ENCODE results near the gene F3. TPM values are rescaled to one million over a fixed set of nuclear protein-coding genes. Genes with fewer than 3 reads are reported as not detected.
"Not testable (repeated sequence)": the region's sequence is repeated elsewhere in the genome, so short reads cannot be mapped to it uniquely, and the experiment has no call there.

Gene F3
- 3.8 and 4.2 TPM in 2 replicates for total RNA-seq (2014; rRNA removed; shearing (Covaris generic))
- 2.2 and 12.7 TPM in 2 replicates for polyA plus RNA-seq (2014; cell fraction: nucleus; rRNA removed)

DNA sequence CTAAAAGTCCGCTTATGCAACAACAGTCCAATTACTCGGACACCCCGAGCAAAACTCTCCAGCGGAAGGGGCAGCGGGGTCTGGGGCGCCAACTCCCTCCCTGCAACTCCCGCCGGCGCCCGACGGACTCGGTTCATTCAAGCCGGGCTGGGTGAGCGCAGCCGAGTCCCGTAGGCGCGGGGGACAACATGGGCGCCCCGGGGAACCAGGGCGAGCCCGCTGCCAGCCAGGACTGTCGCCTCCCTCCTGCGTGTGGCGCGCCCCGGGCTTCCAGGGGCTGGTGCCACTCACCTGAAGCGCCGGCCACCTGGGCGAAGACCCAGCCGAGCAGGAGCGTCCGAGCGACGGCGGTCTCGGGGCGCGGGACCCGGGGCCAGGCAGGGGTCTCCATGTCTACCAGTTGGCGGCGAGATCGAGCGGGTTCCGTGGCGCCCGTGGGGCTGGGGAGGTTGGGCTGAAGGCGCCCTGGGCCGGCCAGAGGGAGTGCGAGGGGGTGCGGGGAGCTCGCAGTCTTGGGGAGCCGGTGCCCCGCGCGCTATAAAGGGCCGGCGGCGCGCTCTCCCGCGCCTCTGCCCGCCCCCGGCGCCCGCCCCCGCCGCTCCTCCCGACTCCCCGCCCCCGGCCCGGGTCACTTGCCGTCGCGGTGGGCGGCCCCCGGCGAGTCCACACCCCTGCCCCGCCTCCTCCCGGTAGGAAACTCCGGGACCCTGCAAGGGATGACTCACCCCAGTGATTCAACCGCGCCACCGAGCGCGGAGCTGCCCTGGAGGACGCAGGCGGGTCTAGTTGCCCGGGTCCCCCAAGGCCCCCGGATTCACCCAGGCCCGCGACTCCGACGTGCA is at the start of gene F3:
Gene F3 (minus strand): TSS at position 514 of the 842 bp plus-strand sequence. CDS start 123 bp downstream, at position 391.
- peak; percentile 76 for DNase-seq (ENCODE audit: extremely low read depth, low read depth)

DNA sequence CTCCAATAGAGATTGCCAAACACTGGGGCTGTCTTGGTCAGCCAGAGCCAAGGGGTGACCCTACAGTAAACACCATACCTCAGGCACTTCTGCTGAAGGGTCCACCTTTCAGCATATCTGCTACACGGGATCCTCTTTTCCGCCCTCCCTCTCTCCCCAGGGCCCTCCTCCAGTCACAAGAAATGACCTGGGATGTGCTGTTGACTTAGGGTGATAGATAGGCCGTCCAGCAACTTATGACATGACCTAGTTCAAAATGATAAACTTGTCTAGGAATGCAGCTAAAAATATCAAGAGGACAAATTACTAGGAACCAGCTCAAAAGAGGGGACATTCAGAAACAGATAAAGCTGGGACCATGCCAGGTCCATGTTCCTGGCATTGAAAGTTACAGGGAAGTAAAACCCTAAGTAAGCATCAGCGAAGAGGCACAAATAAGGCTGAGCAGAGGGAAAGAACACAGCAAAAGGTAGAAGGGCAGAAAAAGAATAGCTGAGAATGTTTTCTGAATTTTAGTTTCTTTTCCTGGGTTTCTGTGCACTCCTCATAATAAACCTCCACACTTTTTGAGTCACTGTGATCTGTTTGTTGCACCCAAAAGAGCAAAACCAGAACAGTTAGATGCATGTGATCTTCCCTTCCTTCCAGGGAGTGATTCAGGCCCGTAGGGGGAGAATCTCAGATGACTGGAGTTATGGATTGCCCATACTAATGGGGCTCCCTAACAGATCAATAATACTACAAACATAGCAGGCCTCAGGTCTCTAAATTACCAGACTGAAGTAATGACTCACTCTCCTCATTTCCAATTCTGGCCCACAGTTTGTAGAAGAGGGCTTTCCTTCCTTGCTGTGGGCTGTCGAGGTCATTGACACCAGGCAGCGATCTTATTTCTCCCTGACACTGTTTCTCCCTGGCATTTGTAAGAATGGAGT is 48.9 kb upstream of the F3 start:
- no peak for DNase-seq (ENCODE audit: extremely low read depth, low read depth)

DNA sequence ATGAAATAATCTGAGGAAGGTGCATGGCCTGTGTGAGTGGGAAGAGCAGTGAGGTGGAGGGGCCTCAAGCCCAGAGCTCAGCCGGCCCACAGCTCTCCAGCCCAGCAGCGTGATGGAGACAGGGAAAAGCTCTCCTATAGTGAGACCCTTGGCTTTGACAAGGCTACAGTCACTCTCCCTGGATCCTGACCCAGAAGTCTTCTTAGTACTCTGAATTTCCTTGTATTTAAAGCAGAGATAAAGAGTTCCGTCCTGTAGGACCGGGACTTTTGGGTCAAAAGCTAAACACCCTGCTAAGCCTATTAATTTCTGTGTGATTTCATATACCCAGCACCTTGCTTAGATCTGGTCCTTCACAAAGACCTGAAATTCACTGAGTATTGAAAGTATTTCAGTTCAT is 48.2 kb upstream of the F3 start:
- no peak for DNase-seq (ENCODE audit: extremely low read depth, low read depth)

DNA sequence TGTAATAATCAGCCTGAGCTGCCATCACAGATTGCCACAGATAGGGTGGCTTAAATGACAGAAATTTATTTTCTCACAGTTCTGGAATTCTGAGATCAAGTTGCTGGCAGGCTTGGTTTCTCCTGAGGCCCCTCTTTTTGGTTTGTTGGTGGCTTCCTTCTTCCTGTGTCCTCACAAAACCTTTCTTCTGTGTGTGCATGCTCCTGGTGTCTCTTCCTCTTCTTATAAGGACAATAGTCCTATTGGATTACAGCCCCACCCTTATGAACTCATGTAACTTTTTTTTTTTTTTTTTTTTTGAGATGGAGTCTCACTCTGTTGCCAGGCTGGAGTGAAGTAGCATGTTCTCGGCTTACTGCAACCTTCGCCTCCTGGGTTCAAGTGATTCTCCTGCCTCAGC is 41.0 kb upstream of the F3 start:
- DNase-seq (ENCODE audit: extremely low read depth, low read depth): no peak

DNA sequence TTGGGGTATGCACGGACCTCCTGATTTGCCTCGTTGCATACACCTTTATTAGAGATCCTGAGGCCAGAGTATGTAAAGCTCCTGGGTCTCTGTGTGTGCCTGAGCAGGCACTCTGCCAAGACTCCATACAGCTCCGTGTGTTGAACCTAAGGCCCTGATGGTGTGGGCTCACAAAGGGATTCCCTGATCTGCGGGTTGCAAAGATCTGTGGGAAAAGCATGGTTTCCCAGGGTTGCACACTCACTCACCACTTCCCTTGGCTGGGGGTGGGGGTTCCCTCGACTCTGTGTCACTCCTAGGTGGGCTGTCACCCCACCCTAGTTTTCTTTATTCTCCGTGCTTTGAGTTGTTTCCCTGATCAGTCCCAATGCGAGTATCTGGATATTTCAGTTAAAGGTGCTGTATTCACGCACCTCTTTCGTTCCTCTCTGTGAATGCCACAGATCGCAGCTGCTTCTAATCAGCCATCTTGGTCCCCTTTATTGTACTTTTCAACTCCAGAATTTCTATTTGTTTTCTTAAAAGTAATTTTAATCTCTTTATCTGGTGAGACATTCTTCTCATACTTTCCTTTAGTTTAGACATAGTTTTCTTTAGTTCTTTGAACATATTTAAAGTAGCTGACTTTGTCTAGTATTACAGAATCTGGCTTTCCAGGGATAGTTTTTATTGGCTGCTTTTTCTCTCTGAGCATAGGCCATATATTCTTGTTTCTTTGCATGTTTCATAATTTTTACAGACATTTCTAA is 39.0 kb upstream of the F3 start:
- DNase-seq (ENCODE audit: extremely low read depth, low read depth): no peak

DNA sequence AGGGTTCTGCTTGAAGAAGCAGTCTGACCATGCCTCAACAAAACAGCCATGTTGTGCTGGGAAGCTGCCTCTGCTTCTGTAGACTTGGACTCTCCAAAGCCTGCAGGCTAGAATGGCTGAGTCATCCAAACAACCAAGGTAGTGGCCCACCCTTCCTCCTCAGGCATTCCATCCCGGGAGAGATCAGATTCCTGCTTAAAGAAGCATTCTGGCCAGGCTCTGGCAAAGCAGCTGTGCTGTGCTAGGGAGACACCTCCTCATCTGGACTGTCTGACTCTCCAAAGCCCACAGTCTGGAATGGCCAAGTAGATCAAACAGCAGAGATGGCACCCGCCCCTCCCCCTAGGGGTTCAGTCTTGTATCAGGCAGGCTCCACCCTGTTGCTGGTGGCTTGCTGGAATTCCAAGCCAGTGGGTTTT is 38.3 kb upstream of the F3 start:
- peak; percentile 58 for DNase-seq (ENCODE audit: extremely low read depth, low read depth)

DNA sequence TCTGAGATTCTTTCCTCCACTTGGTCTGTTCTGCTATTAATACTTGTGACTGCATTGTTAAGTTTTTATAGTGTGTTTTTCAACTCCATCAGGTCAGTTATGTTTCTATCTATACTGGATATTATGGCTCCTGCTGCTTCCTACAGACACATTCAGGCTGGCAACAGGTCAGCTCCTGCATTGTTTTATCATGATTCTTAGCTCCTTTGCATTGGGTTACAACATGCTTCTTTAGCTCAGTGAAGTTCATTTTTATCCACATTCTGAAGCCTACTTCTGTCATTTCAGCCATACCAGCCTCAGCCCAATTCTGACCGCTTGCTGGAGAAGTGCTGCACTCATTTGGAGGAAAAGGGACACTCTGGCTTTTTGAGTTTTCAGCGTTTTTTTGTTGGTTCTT is 37.3 kb upstream of the F3 start:
- DNase-seq (ENCODE audit: extremely low read depth, low read depth): no peak

DNA sequence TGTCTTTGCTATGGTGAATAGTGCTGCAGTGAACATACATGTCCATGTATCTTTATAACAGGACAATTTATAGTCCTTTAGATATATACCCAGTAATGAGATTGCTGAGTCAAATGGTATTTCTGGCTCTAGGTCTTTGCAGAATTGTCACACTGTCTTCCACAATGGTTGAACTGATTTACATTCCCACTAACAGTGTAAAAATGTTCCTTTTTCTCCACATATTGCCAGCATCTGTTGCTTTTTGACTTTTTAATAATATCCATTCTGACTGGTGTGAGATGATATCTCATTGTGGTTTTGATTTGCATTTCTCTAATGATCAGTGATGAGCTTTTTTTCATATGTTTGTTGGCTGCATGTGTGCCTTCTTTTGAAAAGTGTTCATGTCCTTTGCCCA is 32.4 kb upstream of the F3 start:
- DNase-seq (ENCODE audit: extremely low read depth, low read depth): not testable (repeated sequence)

DNA sequence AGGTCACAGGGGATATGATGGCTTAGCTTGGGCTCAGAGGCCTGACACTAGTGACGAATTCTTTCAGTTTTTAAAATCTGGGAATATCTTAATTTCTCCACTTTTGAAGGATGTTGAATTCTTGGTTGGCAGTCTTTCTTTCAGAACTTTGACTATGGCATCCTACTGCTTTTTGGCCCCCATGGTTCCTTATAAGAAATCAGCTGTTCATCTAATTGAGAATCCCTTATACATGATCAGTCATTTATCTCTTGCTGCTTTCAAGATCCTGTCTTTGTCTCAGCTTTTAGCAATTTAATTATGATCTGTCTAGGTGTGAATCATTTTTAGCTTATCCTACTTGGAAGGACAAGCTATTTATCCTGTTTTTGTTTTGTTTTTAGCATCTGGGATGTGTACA is 31.2 kb upstream of the F3 start:
- DNase-seq (ENCODE audit: extremely low read depth, low read depth): no peak

DNA sequence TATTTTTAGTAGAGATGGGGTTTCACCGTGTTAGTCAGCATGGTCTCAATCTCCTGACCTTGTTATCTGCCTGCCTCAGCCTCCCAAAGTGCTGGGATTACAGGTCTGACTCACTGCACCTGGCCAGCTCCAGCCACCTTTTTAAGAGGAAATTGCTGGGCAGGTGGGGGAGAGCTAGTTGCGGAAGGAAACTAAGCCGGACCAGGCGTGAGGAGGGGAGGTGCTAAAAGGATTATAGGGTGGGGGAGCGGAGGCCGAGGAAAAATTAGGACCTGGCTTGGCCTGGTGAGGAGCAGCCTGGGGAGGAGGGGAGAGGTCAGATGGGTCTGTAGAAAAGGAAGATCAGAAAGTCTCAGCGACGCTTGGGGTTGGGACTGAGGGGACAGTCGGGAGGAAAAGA is 29.4 kb upstream of the F3 start:
- not testable (repeated sequence) for DNase-seq (ENCODE audit: extremely low read depth, low read depth)

DNA sequence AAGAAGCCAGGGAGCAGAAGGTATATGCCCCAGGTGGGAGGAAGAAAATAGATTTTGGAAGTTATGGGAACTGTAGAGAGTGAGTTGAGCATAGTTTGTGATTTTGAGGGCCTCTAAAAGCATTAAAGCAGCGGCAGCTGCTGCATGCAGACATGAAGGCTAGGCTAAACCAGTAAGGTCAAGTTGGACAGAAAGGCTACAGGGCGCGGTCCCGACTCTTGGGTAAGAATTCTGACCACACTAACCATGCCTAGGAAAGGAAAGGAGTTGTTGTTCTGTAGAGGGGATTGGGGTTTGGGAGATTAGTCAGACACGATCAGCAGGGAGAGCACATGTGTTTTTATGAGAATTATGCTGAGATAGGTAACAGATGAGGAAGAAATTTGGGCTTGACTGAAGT is 27.2 kb upstream of the F3 start:
- DNase-seq (ENCODE audit: extremely low read depth, low read depth): not testable (repeated sequence)

DNA sequence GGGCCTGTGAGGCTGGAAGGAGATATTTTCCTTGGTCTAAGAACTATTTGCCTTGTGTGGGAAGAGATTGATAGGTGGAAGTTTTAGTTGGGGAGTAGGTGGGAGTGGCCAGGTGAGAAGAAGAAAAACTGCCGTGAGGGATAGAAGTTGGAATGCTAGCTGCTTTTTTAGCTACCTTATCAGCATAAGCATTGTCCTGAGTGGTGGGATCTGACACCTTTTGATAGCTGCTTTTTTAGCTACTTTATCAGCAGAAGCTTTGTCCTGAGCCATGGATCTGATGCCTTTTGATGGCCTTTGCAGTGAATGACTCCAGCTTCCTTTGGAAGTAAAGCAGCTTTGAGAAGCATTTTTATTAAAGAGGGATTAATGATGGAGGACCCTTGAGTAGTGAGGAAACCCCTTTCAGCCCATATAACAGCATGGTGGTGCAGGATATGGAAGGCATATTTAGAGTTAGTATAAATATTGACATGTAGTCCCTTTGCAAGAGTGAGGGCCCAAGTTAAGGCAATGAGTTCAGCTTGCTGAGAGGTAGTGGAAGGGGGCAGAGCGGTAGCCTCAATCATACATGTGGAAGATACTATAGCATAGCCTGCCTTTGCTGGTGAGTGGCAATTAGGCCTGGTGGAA is 26.5 kb upstream of the F3 start:
- not testable (repeated sequence) for DNase-seq (ENCODE audit: extremely low read depth, low read depth)

DNA sequence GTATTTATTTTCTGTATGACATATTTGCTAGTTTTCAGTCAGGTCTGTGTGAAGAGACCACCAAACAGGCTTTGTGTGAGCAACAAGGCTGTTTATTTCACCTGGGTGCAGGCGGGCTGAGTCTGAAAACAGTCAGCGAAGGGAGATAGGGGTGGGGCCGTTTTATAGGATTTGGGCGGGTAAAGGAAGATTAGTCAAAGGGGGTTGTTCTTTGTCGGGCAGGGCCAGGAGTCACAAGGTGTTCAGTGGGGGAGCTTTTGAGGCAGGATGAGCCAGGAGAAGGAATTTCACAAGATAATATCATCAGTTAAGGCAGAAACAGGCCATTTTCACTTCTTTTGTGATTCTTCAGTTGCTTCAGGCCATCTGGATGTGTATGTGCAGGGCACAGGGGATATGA is 24.9 kb upstream of the F3 start:
- DNase-seq (ENCODE audit: extremely low read depth, low read depth): not testable (repeated sequence)

DNA sequence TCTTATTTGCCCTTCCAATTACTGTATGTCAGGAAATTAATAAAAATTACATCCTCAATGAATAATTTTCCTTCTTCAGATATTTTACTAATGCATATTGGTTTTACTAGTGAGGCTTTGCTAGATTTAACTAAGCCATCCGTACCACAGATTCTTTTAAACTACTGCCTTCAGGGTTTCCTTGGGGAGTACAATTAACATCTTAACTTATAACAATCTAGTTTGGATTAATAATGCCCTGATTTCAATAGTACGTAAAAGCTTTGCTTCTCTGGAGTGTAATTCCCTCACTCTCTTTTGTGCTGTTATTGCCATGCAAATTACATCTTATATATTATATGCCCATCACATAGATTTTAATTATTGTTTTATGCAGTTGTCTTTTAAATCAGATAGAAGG is 24.3 kb upstream of the F3 start:
- DNase-seq (ENCODE audit: extremely low read depth, low read depth): no peak

DNA sequence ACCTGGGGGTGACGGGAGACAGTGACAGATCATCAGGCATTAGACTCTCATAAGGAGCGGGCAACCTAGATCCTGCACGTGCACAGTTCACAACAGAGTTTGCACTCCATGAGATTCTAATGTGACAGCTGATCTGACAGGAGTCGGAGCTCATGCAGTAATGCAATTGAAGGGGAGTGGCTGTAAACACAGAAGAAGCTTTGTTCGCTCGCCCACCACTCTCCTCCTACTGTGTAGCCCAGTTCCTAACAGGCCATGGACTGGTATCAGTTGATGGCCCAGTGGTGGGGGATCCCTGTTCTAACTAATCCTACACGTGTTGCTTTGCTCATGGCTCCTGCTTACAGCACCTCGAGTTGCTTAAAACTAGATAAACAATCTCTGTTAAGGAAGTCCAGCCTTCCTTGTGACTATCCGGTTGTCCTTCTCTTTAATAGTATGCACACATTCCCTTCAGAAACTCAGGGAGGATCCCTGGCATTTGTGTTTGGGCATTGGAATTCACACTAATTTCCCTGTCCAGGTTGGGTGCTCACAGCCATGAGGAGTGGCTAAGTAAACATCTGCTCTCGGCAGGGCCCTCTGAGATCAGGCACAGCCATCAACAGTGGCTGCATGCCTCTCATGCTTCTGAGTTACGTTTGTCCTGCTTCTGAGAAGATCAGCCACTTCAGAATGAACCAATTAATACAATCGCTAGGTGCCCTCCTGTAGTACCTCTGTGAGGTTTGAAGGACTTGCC is 21.1 kb upstream of the F3 start:
- no peak for DNase-seq (ENCODE audit: extremely low read depth, low read depth)

DNA sequence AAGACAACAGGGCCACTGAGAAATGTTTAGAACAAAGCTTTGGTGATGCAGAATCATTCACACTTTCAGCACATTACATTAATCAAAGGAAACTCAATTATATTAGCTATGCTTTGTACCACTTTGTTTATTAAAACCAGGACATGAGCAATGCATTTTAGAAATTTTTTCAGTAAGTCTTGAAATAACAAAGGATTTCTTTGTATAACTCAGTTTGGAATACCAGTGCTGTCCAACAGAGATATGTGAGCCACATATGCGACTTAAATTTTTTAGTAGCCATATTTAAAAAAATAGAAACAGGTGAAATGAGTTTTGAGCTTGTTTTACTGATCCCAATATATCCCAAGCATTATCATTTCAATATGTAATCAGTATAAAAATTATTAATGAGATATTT is 18.8 kb upstream of the F3 start:
- no peak for DNase-seq (ENCODE audit: extremely low read depth, low read depth)

DNA sequence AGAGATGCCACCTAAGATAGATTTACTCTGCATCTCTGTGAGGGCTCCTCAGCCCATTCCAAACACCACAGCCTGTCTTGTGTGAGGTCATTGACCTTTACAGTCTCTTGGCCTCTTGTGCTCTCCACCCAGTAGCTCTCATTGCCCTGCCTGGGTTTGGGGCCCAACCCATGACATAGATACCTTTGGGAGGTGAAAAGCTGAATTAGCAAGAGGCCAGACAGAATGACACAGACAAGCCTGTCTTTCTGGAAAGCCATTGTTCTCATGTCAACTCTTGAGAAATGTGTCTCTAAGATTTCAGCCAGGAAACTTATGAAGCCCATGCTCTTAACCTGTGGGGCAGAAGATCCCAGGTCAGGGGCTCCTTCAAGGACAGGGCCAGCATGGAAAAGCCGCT is 18.4 kb upstream of the F3 start:
- no peak for DNase-seq (ENCODE audit: extremely low read depth, low read depth)

DNA sequence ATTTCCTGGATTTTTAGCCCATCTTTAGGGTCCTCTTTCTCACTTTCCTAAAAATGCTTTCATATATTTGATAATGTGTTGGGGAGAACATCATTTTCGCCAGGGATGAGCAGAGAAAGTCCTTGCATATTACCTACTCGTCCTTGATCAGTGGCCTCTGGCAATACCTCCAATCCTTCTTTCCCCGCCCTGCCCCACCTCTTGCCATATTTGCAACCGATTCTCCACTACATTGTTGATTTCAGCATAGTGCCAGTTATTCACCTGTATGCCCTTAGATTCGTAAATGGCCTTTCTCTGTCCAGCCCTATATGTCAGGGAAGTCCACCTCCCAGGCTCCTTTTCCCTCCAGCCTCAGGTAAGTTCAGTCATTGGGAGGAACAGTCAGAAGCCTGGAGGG is 13.5 kb upstream of the F3 start:
- no peak for DNase-seq (ENCODE audit: extremely low read depth, low read depth)

DNA sequence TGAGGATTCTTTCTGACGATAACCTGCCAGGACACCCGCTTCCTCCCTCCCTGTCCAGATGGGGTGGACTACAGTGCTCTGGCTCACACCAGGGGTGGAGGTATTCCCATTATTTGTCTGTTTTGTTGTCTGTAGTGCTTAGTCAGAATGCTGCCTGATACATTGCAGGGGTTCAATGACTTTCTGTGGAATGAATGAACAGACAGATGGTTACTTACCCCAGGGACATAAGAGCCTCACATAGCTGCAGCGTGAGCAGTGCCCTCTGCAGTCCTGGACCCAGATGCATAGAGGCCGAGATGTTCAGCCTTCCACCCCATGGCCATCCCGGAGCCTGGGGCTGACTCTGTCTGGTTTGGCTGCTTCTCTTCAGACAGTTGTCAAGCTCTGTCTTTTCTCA is 13.0 kb upstream of the F3 start:
- no peak for DNase-seq (ENCODE audit: extremely low read depth, low read depth)

DNA sequence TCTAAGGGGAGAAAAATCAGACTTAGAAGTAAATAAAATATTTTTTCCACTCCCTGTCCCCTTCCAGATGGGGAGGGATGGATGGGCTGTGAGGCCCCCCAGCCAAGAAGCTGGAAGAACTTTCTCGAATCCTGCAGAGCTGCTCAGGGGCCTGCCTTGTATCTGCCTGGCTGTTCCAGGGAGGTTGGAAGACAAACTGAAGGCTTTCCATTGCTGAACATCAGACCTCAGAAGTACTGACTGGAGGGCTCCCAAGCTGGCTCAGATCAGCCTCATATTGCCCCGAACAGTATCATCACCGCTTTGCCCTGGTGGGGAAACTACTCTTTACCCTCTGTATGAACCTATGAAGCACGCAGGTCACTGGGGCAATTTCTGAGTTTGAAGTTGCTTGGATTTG is 12.4 kb upstream of the F3 start:
- no peak for DNase-seq (ENCODE audit: extremely low read depth, low read depth)
